Measurements from ENCODE around the gene RNASE4. TPM values are rescaled to one million over a fixed set of nuclear protein-coding genes. Genes with fewer than 3 reads are reported as not detected.
A peak's percentile ranks its signal among the peaks of the same experiment; 100 is the strongest.

RNASE4 gene
- total and polyA plus RNA-seq, 10 of the 15 experiments (the other 5 are each of a cell fraction or from before 2014, with no cell fraction given): 0.87 to 2.6 (median 1.3) TPM

DNA sequence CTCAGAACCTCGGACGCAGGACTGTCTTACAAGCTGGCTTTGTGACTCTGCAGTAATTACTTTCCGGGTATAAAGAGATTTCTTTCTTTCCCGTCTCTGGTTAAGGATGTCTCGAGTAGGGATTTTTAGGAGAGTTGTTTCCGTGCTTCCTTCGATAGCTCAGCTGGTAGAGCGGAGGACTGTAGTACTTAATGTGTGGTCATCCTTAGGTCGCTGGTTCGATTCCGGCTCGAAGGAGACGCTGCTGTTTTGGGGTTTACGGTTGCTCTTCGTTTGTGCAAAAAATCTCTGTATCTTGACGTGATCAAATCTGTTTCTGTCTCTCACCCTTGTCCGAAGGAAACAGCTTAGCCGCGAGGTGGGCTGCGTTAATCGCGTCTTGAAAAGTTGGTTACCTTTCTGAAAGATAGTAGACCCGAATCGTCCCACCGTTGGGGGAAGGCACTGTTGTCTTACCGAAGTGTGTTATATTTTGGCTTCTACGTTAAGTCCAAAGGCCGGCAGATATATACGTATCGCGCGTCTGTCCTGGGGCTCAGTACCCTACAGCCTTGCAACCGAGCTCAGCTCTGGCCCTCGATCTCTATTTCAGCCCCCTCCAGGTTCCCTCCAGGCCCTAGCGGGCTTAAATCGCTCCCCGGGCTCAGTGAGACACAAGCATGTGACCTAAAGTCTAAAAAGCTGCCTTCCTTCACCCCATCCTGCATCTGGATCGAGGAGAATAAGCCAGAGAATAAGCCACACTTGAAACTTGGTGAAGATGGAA, 1.1 kb upstream of the RNASE4 start (continued):
- TF ChIP-seq, protein P1, sequence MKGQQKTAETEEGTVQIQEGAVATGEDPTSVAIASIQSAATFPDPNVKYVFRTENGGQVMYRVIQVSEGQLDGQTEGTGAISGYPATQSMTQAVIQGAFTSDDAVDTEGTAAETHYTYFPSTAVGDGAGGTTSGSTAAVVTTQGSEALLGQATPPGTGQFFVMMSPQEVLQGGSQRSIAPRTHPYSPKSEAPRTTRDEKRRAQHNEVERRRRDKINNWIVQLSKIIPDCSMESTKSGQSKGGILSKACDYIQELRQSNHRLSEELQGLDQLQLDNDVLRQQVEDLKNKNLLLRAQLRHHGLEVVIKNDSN (IDR thresholded peaks at IDR 0.05; ENCODE audit: borderline replicate concordance, extremely low read length, insufficient read depth, low read depth, low read length): no peak
- TF ChIP-seq ESRRA (IDR thresholded peaks at IDR 0.05; ENCODE audit: low read length) (no peak), MLLT1 (IDR thresholded peaks at IDR 0.05) (no peak), HDGF (IDR thresholded peaks at IDR 0.05) (no peak), MTA2 (IDR thresholded peaks at IDR 0.05; ENCODE audit: low read depth) (no peak), SIX5 (IDR thresholded peaks at IDR 0.05; ENCODE audit: low read depth, low read length, severe bottlenecking) (no peak), EED (IDR thresholded peaks at IDR 0.05; ENCODE audit: low read depth) (no peak), NBN (IDR thresholded peaks at IDR 0.05) (no peak), SRF (IDR thresholded peaks at IDR 0.05; ENCODE audit: low read depth in 2 of 2, low read length in 2 of 2) (no peak), EP300 (IDR thresholded peaks at IDR 0.05; ENCODE audit: borderline replicate concordance in 1 of 2, control insufficient read depth in 1 of 2, low read depth in 2 of 2, low read length in 2 of 2) (peak in 1 of 2 experiments; percentile 21; a peak in 1 of 4 replicates), HDAC6 (IDR thresholded peaks at IDR 0.05; ENCODE audit: unreplicated experiment) (no peak), CBFB (IDR thresholded peaks at IDR 0.05; ENCODE audit: low read depth) (peak; percentile 75), CBX5 (IDR thresholded peaks at IDR 0.05; ENCODE audit: low read depth) (no peak), SMC3 (IDR thresholded peaks at IDR 0.05; ENCODE audit: borderline replicate concordance, low read length) (no peak), TCF3 (IDR thresholded peaks at IDR 0.05; ENCODE audit: borderline replicate concordance, insufficient read depth, low read depth, low read length) (no peak)
- TF ChIP-seq, protein P2, sequence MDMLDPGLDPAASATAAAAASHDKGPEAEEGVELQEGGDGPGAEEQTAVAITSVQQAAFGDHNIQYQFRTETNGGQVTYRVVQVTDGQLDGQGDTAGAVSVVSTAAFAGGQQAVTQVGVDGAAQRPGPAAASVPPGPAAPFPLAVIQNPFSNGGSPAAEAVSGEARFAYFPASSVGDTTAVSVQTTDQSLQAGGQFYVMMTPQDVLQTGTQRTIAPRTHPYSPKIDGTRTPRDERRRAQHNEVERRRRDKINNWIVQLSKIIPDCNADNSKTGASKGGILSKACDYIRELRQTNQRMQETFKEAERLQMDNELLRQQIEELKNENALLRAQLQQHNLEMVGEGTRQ (IDR thresholded peaks at IDR 0.05; ENCODE audit: borderline replicate concordance, low read depth, low read length): no peak
- TF ChIP-seq, protein P3, sequence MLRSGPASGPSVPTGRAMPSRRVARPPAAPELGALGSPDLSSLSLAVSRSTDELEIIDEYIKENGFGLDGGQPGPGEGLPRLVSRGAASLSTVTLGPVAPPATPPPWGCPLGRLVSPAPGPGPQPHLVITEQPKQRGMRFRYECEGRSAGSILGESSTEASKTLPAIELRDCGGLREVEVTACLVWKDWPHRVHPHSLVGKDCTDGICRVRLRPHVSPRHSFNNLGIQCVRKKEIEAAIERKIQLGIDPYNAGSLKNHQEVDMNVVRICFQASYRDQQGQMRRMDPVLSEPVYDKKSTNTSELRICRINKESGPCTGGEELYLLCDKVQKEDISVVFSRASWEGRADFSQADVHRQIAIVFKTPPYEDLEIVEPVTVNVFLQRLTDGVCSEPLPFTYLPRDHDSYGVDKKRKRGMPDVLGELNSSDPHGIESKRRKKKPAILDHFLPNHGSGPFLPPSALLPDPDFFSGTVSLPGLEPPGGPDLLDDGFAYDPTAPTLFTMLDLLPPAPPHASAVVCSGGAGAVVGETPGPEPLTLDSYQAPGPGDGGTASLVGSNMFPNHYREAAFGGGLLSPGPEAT (IDR thresholded peaks at IDR 0.05; ENCODE audit: low read depth): no peak
- TF ChIP-seq, protein P4, sequence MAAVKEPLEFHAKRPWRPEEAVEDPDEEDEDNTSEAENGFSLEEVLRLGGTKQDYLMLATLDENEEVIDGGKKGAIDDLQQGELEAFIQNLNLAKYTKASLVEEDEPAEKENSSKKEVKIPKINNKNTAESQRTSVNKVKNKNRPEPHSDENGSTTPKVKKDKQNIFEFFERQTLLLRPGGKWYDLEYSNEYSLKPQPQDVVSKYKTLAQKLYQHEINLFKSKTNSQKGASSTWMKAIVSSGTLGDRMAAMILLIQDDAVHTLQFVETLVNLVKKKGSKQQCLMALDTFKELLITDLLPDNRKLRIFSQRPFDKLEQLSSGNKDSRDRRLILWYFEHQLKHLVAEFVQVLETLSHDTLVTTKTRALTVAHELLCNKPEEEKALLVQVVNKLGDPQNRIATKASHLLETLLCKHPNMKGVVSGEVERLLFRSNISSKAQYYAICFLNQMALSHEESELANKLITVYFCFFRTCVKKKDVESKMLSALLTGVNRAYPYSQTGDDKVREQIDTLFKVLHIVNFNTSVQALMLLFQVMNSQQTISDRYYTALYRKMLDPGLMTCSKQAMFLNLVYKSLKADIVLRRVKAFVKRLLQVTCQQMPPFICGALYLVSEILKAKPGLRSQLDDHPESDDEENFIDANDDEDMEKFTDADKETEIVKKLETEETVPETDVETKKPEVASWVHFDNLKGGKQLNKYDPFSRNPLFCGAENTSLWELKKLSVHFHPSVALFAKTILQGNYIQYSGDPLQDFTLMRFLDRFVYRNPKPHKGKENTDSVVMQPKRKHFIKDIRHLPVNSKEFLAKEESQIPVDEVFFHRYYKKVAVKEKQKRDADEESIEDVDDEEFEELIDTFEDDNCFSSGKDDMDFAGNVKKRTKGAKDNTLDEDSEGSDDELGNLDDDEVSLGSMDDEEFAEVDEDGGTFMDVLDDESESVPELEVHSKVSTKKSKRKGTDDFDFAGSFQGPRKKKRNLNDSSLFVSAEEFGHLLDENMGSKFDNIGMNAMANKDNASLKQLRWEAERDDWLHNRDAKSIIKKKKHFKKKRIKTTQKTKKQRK (IDR thresholded peaks at IDR 0.05; ENCODE audit: low read depth, low read length): no peak

Measured in GM12878 (cell line).